Tibial artery (tissue), 4 donors: Measurements from ENCODE around the gene CEP170.

ENCODE experiments used
- DNase-seq, 2 donors: peaks; one replicate each; pipeline ENCODE4 v3.0.0-alpha.2; 2019
- H3K27ac ChIP-seq, 2 donors: fragments of 200-600 bp; sonication (generic) in 1 of 2; 1 replicate in 1 of 2; 2 replicates in 1 of 2; pipeline ENCODE4 v1.5.1; 2018 to 2019; ENCODE audit warnings: mild to moderate bottlenecking in 1 of 2
- H3K27me3 ChIP-seq, 2 donors: fragments of 200-600 bp; sonication (generic) in 1 of 2; one replicate each; pipeline versions ENCODE4 v1.5.1 to v1.6.0; 2016 to 2019
- H3K36me3 ChIP-seq, 3 donors: fragments of 200-600 bp; sonication (generic) in 2 of 3; one replicate each; pipeline ENCODE4 v1.5.1; 2016 to 2019; ENCODE audit warnings: mild to moderate bottlenecking in 2 of 3
- H3K4me1 ChIP-seq, 4 donors: fragments of 200-600 bp; sonication (generic) in 2 of 4; 1 replicate in 3 of 4; 2 replicates in 1 of 4; pipeline ENCODE4 v1.5.1; 2016 to 2019
- H3K4me3 ChIP-seq, 2 donors: fragments of 200-600 bp; sonication (generic) in 1 of 2; 1 replicate in 1 of 2; 2 replicates in 1 of 2; pipeline ENCODE4 v1.5.1; 2018 to 2019; ENCODE audit warnings: mild to moderate bottlenecking in 2 of 2
- H3K9me3 ChIP-seq, 3 donors: fragments of 200-600 bp; sonication (generic) in 1 of 3; one replicate each; pipeline ENCODE4 v1.5.1; 2016 to 2019
- intact Hi-C: fragments of 100-400 bp; cut with DNase I; formaldehyde crosslinking; loops from one replicate; pipeline ENCODE4 v1.15.0; 2023; ENCODE audit warnings: low total_unique reads
- TF ChIP-seq, protein P1 (sequence below), 2 experiments: fragments of 200-600 bp in 1 of 2; fragments of 450-650 bp in 1 of 2; IDR thresholded peaks; one replicate each; pipeline ENCODE4 v1.5.1; 2017 to 2019; ENCODE audit warnings: antibody characterized with exemption in 2 of 2, mild to moderate bottlenecking in 1 of 2, moderate library complexity in 1 of 2

The CEP170 gene

DNA sequence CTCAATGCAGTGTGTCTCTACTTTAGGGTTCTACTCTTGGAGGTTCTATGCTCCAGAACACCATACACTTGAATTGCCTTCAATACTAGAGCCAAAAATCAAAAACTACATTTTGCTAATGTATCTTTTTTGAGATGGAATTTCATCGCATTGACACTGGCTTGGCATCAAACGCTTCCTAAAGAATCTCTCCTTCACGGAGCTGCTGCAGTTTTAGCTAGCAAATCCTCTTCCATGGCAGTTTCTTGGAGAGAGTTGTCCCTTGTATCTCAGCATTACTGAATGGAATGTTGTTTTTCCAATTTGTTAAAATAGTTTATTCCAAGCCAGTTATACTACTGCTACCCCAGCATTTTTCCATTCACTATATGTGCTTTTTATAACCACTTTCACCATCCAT is 18.4 kb upstream of the CEP170 start:
- no peak overlapping the region for H3K27ac ChIP-seq
- peaks cover 37 to 47% (median 40%) of the 10 kb centered on the region in 3 donors for H3K36me3 ChIP-seq
- H3K4me3 ChIP-seq, result no peak overlapping the region
- H3K27me3 ChIP-seq, result no peaks in the 10 kb centered on the region
- H3K9me3 ChIP-seq, result peaks cover 0 to 7% (median 0%) of the 10 kb centered on the region in 3 donors
- TF ChIP-seq, protein P1, sequence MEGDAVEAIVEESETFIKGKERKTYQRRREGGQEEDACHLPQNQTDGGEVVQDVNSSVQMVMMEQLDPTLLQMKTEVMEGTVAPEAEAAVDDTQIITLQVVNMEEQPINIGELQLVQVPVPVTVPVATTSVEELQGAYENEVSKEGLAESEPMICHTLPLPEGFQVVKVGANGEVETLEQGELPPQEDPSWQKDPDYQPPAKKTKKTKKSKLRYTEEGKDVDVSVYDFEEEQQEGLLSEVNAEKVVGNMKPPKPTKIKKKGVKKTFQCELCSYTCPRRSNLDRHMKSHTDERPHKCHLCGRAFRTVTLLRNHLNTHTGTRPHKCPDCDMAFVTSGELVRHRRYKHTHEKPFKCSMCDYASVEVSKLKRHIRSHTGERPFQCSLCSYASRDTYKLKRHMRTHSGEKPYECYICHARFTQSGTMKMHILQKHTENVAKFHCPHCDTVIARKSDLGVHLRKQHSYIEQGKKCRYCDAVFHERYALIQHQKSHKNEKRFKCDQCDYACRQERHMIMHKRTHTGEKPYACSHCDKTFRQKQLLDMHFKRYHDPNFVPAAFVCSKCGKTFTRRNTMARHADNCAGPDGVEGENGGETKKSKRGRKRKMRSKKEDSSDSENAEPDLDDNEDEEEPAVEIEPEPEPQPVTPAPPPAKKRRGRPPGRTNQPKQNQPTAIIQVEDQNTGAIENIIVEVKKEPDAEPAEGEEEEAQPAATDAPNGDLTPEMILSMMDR (IDR thresholded peaks at IDR 0.05), result no peak
- intact Hi-C loops, result no loop called here
- DNase-seq, result no peak
- peaks cover 0 to 30% (median 5%) of the 10 kb centered on the region in 4 donors for H3K4me1 ChIP-seq

DNA sequence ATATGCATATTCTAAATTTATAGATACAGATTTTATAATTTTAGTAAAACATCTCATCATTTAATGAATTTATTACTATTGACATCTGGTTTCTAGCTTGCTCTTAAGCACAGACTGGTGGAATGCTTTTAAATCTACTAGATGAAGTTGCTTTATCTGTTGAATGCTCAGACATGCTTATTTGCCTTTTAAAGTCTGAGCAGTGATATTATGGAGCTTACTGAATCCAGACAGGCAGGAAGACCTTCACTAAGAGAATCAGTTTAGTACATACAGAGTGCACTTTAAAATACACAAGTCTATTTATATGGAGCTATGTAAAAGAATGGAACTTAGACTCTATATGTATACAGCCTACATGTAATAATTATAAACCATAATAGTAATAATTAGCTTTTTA is 17.3 kb upstream of the CEP170 start:
- H3K27me3 ChIP-seq, result no peaks in the 10 kb centered on the region
- H3K4me3 ChIP-seq, result no peak overlapping the region
- H3K36me3 ChIP-seq, result peaks cover 26 to 37% (median 29%) of the 10 kb centered on the region in 3 donors
- peaks cover 0 to 41% (median 8%) of the 10 kb centered on the region in 4 donors for H3K4me1 ChIP-seq
- intact Hi-C loops, result no loop called here
- no peak overlapping the region for H3K27ac ChIP-seq
- TF ChIP-seq, protein P1 (IDR thresholded peaks at IDR 0.05), result no peak
- H3K9me3 ChIP-seq, result peaks cover 0 to 3% (median 0%) of the 10 kb centered on the region in 3 donors
- no peak for DNase-seq

DNA sequence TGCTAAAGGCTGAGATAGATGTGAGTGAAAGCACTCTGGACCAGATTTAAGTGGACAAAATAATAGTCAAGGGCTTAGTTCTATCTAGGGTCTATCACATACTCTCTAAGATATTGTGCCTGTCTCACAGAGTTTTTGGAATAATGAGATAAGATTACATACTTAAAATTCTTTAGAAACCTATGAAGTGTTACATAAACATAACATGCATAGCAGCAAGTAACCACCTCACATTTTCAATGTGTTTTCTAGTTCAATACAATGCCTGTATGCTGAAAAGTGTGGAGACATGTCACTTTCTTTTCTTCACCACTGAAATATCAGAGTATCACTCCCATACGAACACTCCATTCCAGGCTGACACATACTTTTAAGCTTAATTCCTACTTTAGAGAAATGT is 16.9 kb upstream of the CEP170 start:
- peaks cover 22 to 33% (median 25%) of the 10 kb centered on the region in 3 donors for H3K36me3 ChIP-seq
- intact Hi-C loops, result no loop called here
- no peaks in the 10 kb centered on the region for H3K9me3 ChIP-seq
- H3K27ac ChIP-seq, result no peak overlapping the region
- TF ChIP-seq, protein P1 (IDR thresholded peaks at IDR 0.05), result no peak
- H3K4me3 ChIP-seq, result no peak overlapping the region
- H3K4me1 ChIP-seq, result peaks cover 0 to 41% (median 8%) of the 10 kb centered on the region in 4 donors
- H3K27me3 ChIP-seq, result no peaks in the 10 kb centered on the region
- DNase-seq, result no peak

DNA sequence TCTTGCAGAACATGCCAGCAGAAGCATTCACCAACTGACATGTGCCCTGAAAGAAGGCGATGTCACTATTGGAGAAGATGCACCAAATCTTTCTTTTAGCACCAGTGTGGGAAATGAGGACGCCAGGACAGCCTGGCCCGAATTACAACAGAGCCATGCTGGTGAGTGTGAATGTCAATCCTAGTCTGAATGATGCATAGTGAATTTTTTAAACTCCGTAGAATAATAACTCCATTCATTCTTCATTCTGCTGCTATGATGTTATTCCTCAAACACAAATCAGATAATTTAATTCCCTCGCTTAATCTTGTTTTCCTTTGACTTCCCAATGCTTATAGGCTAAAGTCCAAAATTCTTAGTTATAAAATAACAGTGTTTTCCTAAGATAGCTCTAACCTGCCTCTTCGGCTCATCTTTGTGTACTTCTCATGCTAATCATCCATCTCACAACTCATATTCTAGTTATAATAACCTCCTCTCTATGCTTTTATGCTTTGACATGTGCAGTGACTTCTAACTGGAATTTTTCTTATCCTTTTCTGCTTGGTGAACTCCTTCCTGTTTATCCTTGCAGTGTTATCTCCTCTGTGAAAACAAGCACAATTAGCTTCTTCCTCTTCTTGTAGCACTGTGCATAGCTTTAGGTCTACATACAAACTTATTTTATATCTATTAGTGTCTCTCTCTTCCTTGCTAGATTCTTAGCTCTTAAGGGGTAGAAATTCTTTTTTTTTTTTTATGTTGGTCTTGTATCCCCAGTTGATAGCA is 15.2 kb upstream of the CEP170 start:
- H3K27ac ChIP-seq, result no peak overlapping the region
- H3K27me3 ChIP-seq, result no peaks in the 10 kb centered on the region
- H3K4me1 ChIP-seq, result peaks cover 0 to 41% (median 8%) of the 10 kb centered on the region in 4 donors
- TF ChIP-seq, protein P1 (IDR thresholded peaks at IDR 0.05), result no peak
- H3K36me3 ChIP-seq, result peaks cover 7 to 16% (median 14%) of the 10 kb centered on the region in 3 donors
- intact Hi-C loops, result no loop called here
- no peak overlapping the region for H3K4me3 ChIP-seq
- DNase-seq, result no peak
- no peaks in the 10 kb centered on the region for H3K9me3 ChIP-seq

DNA sequence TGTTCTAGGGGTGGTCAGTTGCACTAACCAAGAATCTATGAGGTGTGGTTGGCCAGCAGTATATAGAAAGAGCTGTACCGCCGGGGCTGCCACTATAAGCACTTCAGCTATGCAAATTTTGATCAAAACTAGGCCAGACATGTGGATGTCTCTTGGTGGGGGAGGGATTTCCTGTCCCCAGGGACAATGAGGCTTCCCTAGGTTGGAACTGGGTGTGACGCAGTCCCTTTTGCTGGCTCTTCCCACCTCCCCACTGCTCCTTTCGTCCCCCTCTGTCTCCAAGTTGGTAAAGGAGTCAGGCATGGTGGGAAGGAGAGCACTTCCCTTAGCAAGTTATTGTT is 14.3 kb upstream of the CEP170 start:
- no peak overlapping the region for H3K27ac ChIP-seq
- TF ChIP-seq, protein P1 (IDR thresholded peaks at IDR 0.05), result no peak
- peaks cover 0 to 8% (median 7%) of the 10 kb centered on the region in 3 donors for H3K36me3 ChIP-seq
- intact Hi-C loops, result no loop called here
- H3K4me3 ChIP-seq, result no peak overlapping the region
- no peak for DNase-seq
- H3K4me1 ChIP-seq, result peaks cover 0 to 41% (median 9%) of the 10 kb centered on the region in 4 donors
- H3K9me3 ChIP-seq, result no peaks in the 10 kb centered on the region
- no peaks in the 10 kb centered on the region for H3K27me3 ChIP-seq
